Astrocyte (in vitro differentiated cells and primary cell): Measurements from ENCODE around the gene SVOPL.

Experiments
- EZH2 ChIP-seq: IDR thresholded peaks from 2 replicates; pipeline ENCODE4 v1.6.1; 2012; ENCODE audit warnings: mild to moderate bottlenecking, low read length, inconsistent platforms; ENCODE audit not compliant: insufficient read depth
- TF ChIP-seq, protein P1 (sequence below): IDR thresholded peaks from 2 replicates; pipeline ENCODE4 v1.5.1; 2011; ENCODE audit warnings: low read depth, mild to moderate bottlenecking, inconsistent platforms, low read length, moderate library complexity; ENCODE audit not compliant: insufficient read depth

DNA sequence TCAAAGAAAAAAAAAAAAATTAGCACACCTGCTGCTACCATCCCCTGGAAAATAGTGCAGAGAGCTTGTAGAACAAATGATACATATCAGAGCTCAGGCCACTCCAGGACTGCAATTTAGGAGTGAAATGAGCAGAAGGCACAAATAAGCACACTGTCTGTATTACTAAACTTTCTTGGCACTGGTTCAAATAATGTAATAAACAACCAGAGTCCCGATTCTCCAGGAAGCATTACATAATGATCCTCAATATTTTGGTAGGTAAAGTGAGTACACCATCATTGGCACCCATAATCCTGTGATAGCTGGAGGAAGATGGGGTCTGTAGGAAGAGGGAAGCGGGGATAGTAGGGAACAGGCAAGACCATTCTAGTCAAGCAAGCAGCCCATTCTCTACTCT, 74.3 kb downstream of the SVOPL start:
- TF ChIP-seq, protein P1, sequence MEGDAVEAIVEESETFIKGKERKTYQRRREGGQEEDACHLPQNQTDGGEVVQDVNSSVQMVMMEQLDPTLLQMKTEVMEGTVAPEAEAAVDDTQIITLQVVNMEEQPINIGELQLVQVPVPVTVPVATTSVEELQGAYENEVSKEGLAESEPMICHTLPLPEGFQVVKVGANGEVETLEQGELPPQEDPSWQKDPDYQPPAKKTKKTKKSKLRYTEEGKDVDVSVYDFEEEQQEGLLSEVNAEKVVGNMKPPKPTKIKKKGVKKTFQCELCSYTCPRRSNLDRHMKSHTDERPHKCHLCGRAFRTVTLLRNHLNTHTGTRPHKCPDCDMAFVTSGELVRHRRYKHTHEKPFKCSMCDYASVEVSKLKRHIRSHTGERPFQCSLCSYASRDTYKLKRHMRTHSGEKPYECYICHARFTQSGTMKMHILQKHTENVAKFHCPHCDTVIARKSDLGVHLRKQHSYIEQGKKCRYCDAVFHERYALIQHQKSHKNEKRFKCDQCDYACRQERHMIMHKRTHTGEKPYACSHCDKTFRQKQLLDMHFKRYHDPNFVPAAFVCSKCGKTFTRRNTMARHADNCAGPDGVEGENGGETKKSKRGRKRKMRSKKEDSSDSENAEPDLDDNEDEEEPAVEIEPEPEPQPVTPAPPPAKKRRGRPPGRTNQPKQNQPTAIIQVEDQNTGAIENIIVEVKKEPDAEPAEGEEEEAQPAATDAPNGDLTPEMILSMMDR, result no peak
- TF ChIP-seq EZH2, result no peak
